Activated effector memory CD4-positive, alpha-beta T cell treated with anti-CD3 and anti-CD28 coated beads, Interleukin-2, amount 50 U/mL, for 16 hours (primary cell): ENCODE measurements around the gene GPHA2.
"Not testable (repeated sequence)": the region's sequence is repeated elsewhere in the genome, so short reads cannot be mapped to it uniquely, and the experiment has no call there.

Experiments
- DNase-seq: peaks from one replicate; pipeline ENCODE4 v3.0.0-alpha.2; 2020

Gene GPHA2, protein sequence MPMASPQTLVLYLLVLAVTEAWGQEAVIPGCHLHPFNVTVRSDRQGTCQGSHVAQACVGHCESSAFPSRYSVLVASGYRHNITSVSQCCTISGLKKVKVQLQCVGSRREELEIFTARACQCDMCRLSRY

DNA sequence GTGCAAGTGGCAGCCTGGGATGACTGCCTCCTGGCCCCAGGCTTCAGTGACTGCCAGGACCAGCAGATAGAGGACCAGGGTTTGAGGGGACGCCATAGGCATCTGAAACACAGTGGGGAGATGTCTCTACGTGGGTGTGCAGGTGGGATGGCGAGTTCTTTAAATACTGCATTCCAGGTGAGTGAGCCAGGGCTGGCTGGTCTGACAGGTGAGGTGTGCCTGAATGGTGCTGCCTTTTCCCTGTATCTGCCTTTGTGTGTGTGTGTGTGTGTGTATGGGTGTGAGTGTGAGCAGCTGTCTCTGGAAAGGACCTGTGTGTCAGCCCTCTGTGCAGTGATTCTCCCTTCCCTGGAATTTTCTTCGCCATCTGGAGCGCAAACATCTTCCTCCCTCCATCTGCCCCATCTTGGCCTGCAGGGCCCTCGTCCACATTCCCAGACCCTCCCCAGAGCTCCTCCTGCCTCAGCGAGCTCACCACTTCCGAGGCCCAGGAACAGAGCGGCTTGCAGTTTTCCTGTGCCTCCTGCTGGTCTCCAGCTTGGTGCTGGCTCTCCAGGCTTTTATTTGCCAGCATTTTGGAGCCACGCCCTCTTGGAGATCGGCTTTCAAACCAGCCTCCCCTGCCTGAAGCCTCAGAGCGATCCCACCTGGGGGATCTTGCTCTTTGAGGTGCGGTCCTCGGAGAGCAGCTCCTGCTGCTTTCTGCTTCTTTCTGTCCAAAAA is at the start of gene GPHA2:
TSS of gene GPHA2 (minus strand) at position 535 of the 723 bp plus-strand sequence. CDS start at position 102, 433 bp downstream.
- DNase-seq, result no peak

DNA sequence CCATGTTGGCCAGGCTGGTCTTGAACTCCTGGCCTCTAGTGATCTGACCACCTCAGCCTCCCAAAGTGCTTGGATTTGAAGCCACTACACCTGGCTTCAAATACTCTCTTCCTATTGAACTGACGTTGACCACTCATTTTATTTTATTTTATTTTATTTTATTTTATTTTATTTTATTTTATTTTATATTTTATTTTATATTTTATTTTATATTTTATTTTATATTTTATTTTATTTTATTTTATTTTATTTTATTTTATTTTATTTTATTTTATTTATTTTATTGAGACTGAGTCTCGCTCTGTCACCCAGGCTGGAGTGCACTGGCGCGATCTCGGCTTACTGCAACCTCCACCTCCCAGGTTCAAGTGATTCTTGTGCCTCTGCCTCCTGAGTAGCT is 47.6 kb upstream of the GPHA2 start:
- not testable (repeated sequence) for DNase-seq

DNA sequence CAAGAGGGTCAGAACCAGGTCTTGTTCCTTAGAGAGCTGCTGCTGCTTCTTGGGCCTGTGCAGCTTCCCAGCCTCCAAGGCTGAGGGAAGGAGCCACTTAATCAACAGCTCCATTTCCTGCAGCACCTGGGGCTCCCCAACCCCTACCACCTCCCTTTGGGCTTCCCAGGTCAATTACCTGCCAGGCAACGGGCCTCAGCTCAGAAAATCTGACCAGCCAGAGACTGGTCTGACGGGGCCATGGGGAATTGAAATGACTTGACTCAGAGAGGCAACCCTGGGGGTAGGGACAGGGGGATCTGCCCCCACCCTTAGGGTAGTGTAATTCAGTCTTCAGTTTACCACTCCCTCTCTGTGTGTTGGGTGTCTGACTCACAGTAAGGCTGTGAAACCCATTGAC is 41.0 kb upstream of the GPHA2 start:
- DNase-seq, result peak; percentile 46

DNA sequence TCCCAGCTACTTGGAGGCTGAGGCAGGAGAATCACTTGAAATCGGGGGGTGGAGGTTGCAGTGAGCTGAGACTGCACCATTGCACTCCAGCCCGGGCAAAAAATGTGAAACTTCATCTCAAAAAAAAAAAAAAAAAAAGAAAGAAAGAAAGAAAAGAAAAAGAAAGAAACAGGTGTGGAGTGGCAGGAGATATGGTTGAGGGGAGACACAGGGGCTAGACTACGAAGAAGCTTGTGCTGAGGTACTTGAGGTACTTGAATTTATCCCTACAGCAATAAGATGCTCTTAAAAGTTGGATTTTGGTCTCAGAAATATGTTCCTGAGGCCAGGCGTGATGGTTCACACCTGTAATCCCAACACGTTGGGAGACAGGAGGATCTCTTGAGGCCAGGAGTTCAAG is 38.4 kb upstream of the GPHA2 start:
- DNase-seq, result no peak

DNA sequence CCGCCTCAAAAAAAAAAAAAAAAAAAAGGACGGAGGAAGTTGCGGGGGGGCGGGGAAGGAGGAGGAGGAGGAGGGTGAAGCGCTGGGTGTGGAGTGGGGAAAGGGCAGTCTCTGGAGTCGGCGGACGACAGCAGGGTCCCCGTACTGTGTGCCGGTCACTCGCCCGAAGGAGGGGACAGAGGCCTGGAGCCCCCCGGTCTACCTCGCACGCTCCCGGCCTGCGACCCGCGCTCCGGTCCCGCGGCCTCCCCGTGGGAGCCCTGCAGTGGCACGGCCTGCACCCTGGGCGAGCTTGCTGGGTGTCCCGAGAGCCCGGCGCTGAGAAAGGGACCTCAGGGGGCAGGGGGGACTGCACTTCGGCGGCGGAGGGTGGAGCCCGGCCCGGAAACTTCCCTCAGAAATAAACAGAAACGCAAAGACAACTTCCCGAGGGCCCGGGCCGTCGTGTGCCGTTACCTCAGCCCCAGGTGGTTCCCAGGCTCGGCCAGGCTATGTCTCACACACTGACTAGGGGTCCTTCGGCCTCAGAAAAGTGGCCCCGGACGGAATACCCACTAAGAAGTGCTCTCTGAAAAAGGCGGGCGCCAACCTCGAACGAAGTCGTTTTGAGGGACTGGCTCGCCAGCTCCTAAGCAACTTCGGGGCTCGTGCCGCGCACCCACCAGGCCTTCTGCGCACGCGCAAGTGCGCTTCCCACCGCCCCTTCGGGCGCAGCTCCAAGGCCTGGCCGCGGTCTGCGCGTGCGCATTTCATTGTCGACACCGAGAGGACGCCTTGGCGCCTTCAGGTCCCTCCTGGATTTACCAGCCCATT is 35.9 kb upstream of the GPHA2 start, which contains the start of gene MAJIN:
TSS of gene MAJIN (minus strand) at position 688 of the 813 bp plus-strand sequence. CDS start 12,703 bp downstream, outside the sequence.
- DNase-seq, result peak; percentile 95

DNA sequence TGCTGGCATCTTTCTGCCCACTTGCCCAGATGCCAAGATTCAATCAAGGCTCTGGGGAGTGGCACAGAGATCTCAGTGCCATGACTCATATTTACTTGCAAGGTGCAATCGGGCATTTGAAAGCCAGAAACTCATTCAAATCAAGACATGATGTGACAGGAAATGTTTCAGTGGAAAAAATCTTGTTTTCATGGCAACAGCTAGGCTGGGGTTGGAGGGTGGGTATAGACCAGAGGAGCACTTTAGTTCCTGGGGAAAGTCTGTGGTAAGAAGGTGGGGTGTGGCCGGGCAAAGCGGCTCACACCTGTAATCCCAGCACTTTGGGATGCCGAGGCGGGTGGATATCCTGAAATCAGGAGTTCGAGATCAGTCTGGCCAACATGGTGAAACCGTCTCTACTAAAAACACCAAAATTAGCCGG is 35.0 kb upstream of the GPHA2 start:
- peak; percentile 64 for DNase-seq

DNA sequence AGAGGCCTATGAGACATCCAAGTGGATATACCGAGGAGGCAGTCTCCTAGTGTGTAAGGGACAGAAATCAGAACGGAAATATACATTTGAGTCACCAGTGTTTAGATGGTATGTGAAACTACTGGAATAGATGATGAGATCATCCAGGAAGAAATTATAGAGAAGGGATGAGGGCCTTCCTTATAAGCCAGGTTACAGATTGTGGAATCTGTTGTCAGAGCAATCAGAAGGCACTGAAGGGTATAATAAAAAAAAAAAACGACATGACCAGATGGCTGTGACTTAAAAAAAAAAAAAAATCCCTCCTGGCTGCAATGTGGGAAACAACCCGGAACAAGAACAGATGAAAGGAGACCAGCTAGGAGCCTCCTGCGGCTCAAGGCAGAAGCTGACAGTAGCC is 33.5 kb upstream of the GPHA2 start:
- DNase-seq, result no peak

DNA sequence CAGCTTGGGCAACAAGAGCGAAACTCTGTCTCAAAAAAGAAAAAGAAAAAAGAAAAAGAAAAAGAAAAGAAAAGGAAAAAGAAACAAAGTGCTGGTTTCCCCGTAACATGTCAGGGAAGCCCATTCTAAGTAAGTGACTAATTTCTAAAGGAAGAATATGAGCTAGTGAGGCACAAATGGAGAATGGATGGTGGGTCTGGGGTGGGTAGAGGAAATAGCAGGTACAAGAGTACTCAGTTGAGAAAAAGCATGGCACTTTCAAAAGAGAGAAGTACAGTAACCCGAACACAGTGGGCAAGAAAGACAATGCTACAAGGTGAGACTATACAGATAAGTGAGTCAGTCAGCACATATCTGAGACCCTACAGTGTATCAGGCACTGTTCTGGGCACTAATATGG is 31.7 kb upstream of the GPHA2 start:
- DNase-seq, result no peak

DNA sequence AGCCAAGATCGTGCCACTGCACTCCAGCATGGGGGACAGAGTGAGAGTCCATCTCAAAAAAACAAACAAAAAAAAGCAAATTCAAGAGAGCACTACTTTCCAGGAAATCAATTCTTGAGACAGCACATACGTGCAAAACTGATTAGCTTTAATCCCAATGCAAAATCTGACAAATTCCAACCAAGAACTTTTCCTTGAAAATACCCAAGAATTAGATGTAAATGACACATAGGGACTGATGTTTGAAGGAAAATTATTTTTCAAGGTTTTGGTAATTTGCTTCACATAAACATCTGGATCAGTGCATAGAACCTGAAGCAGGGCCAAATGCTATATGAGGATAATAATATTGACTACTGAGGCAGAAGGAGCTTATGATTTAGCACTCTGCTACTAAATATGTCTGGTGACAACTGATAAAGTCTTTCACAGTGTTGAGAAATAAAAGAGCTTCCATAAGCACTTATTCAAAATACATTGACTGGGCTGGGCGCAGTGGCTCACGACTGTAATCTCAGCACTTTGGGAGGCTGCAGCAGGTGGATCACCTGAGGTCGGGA is 27.5 kb upstream of the GPHA2 start:
- no peak for DNase-seq

DNA sequence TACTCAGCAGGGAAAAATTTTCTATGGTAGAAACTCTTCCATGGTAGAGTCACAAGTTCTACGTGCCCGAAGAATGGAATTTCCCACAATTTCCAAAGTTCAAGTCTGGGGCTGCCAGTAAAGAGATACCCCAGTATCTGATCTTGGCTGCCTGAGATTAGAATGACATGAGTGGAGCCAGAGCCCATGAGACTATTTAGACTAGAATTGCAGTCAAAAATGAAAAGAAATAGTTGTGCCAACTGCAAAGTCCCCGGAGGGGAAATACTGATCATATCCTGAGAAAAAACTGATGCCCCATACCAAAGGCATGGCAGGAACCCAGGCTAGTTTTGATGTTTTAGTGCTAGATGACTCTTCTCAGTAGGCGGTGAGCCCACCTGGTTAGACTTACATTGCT is 25.0 kb upstream of the GPHA2 start:
- no peak for DNase-seq

DNA sequence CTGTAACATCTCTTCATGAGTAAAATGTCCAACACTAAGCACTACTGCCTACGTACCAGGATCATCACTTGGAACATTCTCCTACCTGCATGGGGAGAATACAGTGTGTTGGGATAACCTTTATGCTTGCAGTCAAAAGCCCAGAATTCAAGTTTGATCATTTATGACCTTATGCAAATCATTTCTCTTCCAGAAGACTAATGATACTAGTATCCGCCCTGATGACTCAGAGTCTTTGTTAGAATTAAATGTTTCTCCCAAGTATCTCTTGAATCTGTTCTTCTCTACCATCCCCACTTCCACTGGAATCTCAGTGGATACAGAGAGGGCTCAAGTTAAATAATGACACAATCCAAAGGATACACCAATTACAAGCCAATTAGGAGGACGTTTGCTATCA is 23.8 kb upstream of the GPHA2 start:
- DNase-seq, result no peak

DNA sequence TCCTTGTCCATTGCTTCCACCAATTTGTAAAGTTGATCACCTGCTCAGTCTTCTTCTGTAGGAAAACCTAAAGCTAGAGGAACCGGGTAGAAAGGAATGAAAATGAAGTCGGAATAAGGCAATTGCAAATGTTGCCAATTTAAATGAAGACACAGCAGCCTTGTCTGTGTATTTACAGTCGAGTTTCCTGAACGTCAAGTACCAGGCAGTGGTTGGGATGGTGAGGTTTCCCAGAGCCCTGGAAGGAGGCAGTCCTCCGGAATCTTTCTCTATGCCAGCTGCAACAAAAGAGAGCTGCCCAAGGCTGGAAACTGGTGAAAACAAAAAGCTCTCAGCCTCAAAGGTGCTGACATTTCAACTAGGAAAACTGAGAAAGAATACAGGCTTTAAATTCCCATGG is 18.5 kb upstream of the GPHA2 start:
- no peak for DNase-seq

DNA sequence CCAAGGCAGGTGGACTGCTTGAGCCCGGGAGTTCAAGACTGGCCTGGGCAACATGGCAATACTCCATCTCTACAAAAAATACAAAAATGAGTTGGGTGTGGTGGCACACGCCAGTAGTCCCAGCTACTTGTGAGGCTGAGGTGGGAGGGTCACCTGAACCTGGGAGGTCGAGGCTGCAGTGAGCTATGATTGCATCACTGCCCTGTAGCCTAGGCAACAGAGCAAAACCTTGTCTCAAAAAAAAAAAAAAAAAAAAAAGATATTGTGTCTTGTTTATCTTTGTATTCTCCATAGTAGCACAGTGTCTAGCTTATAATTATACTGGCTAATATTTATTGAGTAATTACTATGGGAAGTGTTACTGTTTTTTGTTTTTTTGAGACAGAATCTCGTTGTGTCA is 15.8 kb upstream of the GPHA2 start:
- no peak for DNase-seq

DNA sequence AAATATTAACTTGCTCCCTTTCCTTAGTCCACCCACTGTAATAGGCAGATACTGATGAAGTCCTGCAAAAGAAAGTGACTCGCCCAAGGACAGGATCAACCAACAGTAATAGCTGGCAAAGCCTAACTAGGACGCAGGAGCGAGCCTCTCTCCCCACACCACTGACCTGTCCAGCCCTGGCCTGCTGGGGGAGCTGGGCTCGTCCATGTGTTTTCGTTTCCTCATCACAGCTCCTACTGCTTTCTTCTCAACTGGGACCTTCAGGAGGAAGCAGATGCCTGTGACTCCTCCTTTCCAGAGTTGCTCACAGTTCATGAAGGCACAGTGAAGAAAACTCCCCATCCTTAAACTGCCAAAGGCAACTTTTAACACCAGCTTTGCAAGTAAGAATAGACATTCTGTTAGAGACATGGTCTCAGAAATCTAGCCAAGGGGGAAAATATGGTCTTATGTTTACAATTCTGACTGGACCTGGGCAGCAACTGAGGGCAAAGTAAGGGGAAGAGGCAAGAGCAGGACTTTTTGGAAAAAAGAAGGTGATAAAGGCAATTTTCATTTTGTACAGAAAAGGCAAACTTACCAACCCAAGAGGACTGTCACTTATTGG is 11.6 kb upstream of the GPHA2 start:
- DNase-seq, result no peak

DNA sequence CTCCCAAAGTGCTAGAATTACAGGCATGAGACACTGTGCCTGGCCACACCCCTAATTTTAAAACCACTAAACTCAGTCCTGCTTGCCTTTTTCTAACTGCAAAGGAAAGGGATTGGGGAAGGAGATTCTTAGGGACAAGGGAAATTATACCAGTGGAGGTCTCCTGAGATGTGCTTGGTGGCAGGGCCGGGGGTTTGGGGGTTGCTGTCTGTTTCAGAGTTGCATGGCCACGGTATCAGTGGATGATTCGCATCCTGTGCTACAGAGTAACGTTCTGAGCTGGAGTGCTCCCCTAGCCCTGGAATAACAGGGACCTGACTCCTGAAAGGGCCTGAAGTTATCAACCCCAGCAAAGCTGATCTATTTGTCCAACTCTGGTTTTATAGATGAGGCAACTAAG is 846 bp upstream of the GPHA2 start:
- DNase-seq, result no peak

DNA sequence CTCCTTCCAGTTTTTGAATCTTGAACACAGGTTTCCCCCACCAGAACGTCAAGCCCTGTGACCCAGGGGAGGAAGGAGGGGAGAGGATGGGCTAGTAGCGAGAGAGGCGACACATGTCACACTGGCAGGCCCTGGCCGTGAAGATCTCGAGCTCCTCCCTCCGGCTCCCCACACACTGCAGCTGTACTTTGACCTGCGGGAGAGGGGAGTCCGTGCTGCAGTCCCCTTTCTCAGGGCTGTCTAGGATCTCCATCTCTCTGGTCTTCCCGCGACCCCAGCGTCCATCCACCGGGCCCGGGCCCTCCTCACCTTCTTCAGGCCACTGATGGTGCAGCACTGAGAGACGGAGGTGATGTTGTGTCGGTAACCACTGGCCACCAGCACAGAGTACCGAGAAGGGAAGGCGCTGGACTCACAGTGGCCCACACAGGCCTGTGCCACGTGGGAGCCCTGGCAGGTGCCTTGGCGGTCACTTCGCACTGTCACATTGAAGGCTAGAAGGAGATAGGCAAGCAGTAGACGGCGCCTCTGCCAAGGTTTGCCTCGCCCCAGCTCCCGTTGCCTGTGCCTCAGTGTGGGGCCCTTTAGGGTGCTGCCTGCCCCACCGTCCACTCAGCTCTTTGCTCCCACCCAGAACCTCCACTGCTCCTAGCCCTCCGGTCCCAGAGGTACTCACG is 873 bp downstream of the GPHA2 start:
- no peak for DNase-seq

DNA sequence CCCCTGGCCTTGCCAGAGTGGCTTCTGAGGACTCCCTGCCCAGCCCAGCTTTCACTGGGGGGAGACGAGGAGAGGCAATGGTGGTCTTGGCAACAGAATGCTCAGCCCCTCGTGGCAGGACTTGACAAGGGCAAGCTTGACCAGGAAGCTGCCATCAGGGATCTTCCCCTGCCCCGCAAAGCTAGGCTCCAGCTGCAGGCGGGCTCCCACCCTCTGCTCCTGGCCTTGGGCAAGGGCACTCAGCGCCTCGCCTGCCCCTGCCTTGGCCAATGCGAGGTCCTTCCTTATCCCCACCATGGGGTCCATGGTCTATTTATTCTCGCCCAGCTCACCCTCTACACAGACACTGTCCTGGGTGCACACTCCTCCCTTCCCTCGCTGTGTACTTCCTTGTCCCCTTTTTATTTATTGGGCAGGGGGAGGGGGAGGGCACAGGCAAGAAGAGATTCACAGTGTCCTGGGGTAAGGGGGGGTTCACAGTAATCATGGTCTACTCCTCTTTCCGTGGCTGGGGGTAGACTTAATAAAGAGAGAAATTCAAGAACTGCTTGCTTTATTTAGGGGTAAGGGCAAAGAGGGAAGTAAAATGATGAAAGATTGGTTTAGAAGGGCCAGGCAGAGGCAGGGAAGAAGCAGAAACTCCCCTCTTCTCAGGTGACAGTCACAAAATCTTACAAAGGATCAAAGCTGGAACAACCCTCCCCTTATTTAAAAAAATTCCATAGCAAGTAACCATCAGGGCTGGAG is 1.6 kb downstream of the GPHA2 start:
- DNase-seq, result peak; percentile 47

DNA sequence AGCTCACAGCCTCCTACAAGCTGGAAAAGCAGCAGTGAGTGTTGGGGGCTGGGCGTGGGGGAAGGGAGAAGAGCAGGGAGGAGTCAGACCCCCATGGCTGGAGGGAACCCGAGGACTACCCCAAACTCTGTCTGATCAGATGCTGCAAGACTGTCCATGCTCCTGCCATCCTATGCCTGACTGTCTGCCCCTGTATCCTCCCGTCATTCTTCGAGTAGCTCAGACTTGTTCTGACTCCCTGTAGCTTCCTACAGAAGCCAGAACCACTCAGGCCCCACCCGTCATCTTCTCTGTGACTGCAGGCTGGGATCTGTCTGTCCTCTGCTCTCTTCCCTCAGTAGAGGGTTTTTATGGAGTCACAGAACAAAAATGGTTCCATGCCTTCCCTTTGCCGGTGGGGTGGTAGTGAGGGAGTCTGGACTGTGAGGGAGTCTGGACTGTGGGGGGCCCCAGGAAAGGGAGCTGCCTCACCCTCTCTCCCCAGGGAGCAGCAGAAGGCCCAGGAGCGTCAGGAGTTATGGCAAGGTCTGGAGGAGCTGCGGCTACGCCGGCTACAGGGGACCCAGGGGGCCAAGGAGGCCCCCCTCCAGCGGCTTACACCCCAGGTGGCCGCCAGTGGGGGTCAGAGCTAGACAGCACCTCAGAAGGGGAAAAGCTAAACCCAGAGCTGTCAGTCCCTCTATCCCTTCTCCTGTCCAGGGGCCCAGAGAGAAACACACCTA is 2.3 kb downstream of the GPHA2 start:
- peak; percentile 27 for DNase-seq

DNA sequence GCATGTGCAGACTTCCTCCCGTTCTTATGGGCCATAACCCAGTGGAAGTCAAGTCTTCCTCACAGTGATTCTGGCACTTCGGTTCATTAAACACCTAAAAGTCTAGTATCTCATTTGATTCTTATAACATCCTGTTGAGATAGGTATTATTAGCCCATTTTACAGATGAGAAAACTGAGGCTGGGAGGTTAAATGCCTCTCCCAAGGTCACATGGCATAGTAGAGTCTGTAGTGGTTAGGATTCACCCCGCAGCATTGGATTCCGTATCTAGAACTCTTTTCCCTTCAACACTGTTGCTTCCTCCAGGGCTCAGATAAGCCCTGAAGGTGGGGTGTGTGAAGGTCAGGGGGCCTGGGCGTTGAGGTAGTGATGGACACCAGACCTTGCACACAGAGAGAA is 3.4 kb downstream of the GPHA2 start:
- peak; percentile 28 for DNase-seq

DNA sequence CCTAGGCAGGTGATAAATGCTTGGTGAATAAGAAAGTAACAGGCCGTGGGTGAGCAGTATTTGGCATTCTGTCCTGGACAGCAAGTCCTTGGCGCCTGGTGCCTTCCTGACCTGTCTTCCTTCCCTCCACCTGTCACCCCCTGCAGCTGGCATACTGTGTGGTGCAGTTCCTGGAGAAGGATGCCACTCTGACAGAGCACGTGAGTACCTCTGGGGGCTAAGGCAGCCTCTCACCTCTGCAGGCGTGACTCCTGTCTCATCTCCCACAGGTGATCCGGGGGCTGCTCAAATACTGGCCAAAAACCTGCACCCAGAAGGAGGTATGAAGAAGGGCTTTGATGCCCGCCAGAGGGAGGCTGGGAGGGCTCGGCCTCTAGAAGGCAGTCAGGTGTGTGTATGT is 4.4 kb downstream of the GPHA2 start:
- DNase-seq, result peak; percentile 47

DNA sequence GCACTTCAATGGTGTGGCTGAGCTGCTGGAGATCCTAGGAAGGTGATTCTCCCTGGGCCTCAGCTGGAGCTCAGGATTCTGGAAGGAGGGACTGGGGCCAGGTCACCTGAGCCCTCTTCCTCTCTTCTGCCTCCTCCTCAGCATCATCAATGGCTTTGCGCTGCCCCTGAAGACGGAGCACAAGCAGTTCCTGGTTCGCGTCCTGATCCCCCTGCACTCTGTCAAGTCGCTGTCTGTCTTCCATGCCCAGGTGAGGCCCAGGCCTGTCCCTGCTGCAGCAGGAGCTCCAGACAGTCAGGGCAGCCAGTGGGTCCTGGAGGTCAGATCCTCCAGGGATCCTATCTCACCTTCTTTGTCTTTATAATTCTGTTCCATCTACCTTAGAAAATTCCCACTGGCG is 5.4 kb downstream of the GPHA2 start:
- peak; percentile 19 for DNase-seq
